ENCODE results near the gene FBLN5.

DNA sequence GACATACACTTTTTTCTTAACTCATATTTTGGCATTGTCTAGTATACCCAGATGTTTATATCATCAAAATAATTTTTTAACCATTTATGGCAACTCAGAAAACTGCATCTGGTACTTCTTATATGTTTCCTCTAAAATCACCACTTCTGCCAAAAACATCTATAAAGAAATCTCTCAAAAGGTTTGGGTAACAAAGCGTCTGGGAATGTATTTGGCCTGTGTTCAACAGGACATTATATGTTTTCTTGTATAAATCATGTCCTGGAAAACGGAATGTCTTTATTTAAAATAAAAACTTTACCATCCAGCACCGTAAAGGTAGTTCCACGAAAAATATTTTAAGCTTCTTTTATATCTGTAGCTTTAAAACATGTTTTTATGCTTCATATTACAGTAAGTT lies 36.1 kb upstream of the FBLN5 start:
- TF ChIP-seq, protein P1, sequence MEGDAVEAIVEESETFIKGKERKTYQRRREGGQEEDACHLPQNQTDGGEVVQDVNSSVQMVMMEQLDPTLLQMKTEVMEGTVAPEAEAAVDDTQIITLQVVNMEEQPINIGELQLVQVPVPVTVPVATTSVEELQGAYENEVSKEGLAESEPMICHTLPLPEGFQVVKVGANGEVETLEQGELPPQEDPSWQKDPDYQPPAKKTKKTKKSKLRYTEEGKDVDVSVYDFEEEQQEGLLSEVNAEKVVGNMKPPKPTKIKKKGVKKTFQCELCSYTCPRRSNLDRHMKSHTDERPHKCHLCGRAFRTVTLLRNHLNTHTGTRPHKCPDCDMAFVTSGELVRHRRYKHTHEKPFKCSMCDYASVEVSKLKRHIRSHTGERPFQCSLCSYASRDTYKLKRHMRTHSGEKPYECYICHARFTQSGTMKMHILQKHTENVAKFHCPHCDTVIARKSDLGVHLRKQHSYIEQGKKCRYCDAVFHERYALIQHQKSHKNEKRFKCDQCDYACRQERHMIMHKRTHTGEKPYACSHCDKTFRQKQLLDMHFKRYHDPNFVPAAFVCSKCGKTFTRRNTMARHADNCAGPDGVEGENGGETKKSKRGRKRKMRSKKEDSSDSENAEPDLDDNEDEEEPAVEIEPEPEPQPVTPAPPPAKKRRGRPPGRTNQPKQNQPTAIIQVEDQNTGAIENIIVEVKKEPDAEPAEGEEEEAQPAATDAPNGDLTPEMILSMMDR (IDR thresholded peaks at IDR 0.05) = no peak
- TF ChIP-seq EP300 (IDR thresholded peaks at IDR 0.05) (no peak), POLR2A (IDR thresholded peaks at IDR 0.05) (no peak)
